Liver (tissue), 9 donors: ENCODE data around the gene ERMARD. TPM values are rescaled to one million over a fixed set of nuclear protein-coding genes. Genes with fewer than 3 reads are reported as not detected.

ENCODE experiments used
- DNase-seq: peaks from one replicate; pipeline ENCODE4 v3.0.0-alpha.2; 2017; ENCODE audit warnings: low spot score
- H3K27ac ChIP-seq, 2 donors: one replicate each; pipeline ENCODE4 v1.7.0; 2013; ENCODE audit warnings: inconsistent platforms in 2 of 2, low read length in 2 of 2, control low read depth in 1 of 2, low read depth in 1 of 2, mild to moderate bottlenecking in 1 of 2
- H3K27me3 ChIP-seq, 4 donors: one replicate each; pipeline versions ENCODE4 v1.6.1 to v1.7.0; 2013; ENCODE audit warnings: low read length in 3 of 4, inconsistent platforms in 1 of 4, mild to moderate bottlenecking in 1 of 4, moderate library complexity in 1 of 4; ENCODE audit not compliant: control insufficient read depth in 4 of 4, insufficient read depth in 4 of 4
- H3K36me3 ChIP-seq, 4 donors: one replicate each; pipeline versions ENCODE4 v1.6.1 to v1.7.0; 2013; ENCODE audit warnings: low read length in 3 of 4, mild to moderate bottlenecking in 3 of 4, low read depth in 1 of 4, moderate library complexity in 1 of 4; ENCODE audit not compliant: control insufficient read depth in 4 of 4, insufficient read depth in 3 of 4
- H3K4me1 ChIP-seq, 4 donors: one replicate each; pipeline versions ENCODE4 v1.6.1 to v1.7.0; 2013; ENCODE audit warnings: low read length in 3 of 4, mild to moderate bottlenecking in 3 of 4, moderate library complexity in 1 of 4; ENCODE audit not compliant: control insufficient read depth in 4 of 4, insufficient read depth in 4 of 4
- H3K4me3 ChIP-seq, 3 donors: one replicate each; pipeline versions ENCODE4 v1.6.1 to v1.7.0; 2013; ENCODE audit warnings: low read length in 3 of 3, control low read depth in 1 of 3, low read depth in 1 of 3, mild to moderate bottlenecking in 1 of 3
- H3K9ac ChIP-seq, 2 donors: one replicate each; pipeline ENCODE4 v1.7.0; 2013; ENCODE audit warnings: low read length in 2 of 2, mild to moderate bottlenecking in 2 of 2, moderate library complexity in 2 of 2, control low read depth in 1 of 2, low read depth in 1 of 2
- H3K9me3 ChIP-seq, 4 donors: one replicate each; pipeline versions ENCODE4 v1.6.1 to v1.7.0; 2013; ENCODE audit warnings: low read length in 3 of 4; ENCODE audit not compliant: control insufficient read depth in 4 of 4
- EGR1 ChIP-seq, 2 donors: IDR thresholded peaks; 2 replicates each; pipeline ENCODE4 v1.6.1; 2016 to 2018; ENCODE audit warnings: antibody characterized with exemption in 2 of 2, low read depth in 2 of 2
- FOXA1 ChIP-seq: IDR thresholded peaks from 2 replicates; pipeline ENCODE4 v1.6.1; 2016; ENCODE audit warnings: antibody characterized with exemption
- FOXA2 ChIP-seq: IDR thresholded peaks from 2 replicates; pipeline ENCODE4 v1.6.1; 2016; ENCODE audit warnings: antibody characterized with exemption
- GABPA ChIP-seq, 2 donors: IDR thresholded peaks in 1 of 2; conservative IDR thresholded peaks in 1 of 2; 2 replicates each; pipeline ENCODE4 v1.6.1; 2016; ENCODE audit warnings: antibody characterized with exemption in 2 of 2, mild to moderate bottlenecking in 1 of 2, moderate library complexity in 1 of 2
- HNF4A ChIP-seq, 2 donors: conservative IDR thresholded peaks; 2 replicates each; pipeline ENCODE4 v1.6.1; 2016; ENCODE audit warnings: antibody characterized with exemption in 2 of 2, mild to moderate bottlenecking in 2 of 2
- HNF4G ChIP-seq: IDR thresholded peaks from 2 replicates; pipeline ENCODE4 v1.6.1; 2016; ENCODE audit warnings: antibody characterized with exemption
- NR2F2 ChIP-seq: IDR thresholded peaks from 2 replicates; pipeline ENCODE4 v1.6.1; 2016; ENCODE audit warnings: antibody characterized with exemption
- RAD21 ChIP-seq, 2 donors: IDR thresholded peaks; 2 replicates each; pipeline ENCODE4 v1.6.1; 2016; ENCODE audit warnings: antibody characterized with exemption in 2 of 2, mild to moderate bottlenecking in 2 of 2
- SP1 ChIP-seq: IDR thresholded peaks from 2 replicates; pipeline ENCODE4 v1.6.1; 2018; ENCODE audit warnings: antibody characterized with exemption, mild to moderate bottlenecking
- TAF1 ChIP-seq: conservative IDR thresholded peaks from 2 replicates; pipeline ENCODE4 v1.6.1; 2016; ENCODE audit warnings: antibody characterized with exemption, mild to moderate bottlenecking
- YY1 ChIP-seq: IDR thresholded peaks from 2 replicates; pipeline ENCODE4 v1.6.1; 2016; ENCODE audit warnings: antibody characterized with exemption, mild to moderate bottlenecking
- WGBS: extraction: QIAGEN DNeasy Blood & Tissue Kit; methylation state at CpG from one replicate; pipeline ENCODE4 v1.1.7; 2013; 5-methylcytosine and 5-hydroxymethylcytosine counted together
- polyA plus RNA-seq, 2 donors: library from polyadenylated mRNA; stranded (reverse) in 1 of 2; unstranded in 1 of 2; fragments of 200-250 nt in 1 of 2; fragments of >200 nt in 1 of 2; fragmentation: Nextera tagmentation in 1 of 2; extraction: Ambion mirVana in 1 of 2; gene quantifications; one replicate each; pipeline versions ENCODE4 v1.2.1 to v1.2.3, GENCODE V29; 2013 to 2015
- total RNA-seq, 2 donors: library from RNA; depleted of rRNA; stranded (reverse); fragments of >200 nt; gene quantifications; one replicate each; pipeline ENCODE4 v1.2.3, GENCODE V29; 2014
- TF ChIP-seq, protein P1 (sequence below): IDR thresholded peaks from 2 replicates; pipeline ENCODE4 v1.6.1; 2016; ENCODE audit warnings: antibody characterized with exemption, mild to moderate bottlenecking
- TF ChIP-seq, protein P2 (sequence below): IDR thresholded peaks from 2 replicates; pipeline ENCODE4 v1.6.1; 2016; ENCODE audit warnings: antibody characterized with exemption
- TF ChIP-seq, protein P3 (sequence below): IDR thresholded peaks from 2 replicates; pipeline ENCODE4 v1.6.1; 2016; ENCODE audit warnings: antibody characterized with exemption
- TF ChIP-seq, protein P4 (sequence below): IDR thresholded peaks from 2 replicates; pipeline ENCODE4 v1.6.1; 2016; ENCODE audit warnings: antibody characterized with exemption
- TF ChIP-seq, protein P5 (sequence below): fragments of 150-350 bp; IDR thresholded peaks from 2 replicates; pipeline ENCODE4 v1.5.1; 2017; ENCODE audit warnings: improper control_type of control experiment, low read depth, low read length; ENCODE audit not compliant: missing input control
- donor health status: healthy.
- donor health status: healthy.
- donor health status: healthy.
- donor health status: healthy.
- donor health status: healthy.

ERMARD gene
- total and polyA plus RNA-seq, 4 donors = 10.1 to 20.7 (median 14.0) TPM

- TF ChIP-seq, protein P1, sequence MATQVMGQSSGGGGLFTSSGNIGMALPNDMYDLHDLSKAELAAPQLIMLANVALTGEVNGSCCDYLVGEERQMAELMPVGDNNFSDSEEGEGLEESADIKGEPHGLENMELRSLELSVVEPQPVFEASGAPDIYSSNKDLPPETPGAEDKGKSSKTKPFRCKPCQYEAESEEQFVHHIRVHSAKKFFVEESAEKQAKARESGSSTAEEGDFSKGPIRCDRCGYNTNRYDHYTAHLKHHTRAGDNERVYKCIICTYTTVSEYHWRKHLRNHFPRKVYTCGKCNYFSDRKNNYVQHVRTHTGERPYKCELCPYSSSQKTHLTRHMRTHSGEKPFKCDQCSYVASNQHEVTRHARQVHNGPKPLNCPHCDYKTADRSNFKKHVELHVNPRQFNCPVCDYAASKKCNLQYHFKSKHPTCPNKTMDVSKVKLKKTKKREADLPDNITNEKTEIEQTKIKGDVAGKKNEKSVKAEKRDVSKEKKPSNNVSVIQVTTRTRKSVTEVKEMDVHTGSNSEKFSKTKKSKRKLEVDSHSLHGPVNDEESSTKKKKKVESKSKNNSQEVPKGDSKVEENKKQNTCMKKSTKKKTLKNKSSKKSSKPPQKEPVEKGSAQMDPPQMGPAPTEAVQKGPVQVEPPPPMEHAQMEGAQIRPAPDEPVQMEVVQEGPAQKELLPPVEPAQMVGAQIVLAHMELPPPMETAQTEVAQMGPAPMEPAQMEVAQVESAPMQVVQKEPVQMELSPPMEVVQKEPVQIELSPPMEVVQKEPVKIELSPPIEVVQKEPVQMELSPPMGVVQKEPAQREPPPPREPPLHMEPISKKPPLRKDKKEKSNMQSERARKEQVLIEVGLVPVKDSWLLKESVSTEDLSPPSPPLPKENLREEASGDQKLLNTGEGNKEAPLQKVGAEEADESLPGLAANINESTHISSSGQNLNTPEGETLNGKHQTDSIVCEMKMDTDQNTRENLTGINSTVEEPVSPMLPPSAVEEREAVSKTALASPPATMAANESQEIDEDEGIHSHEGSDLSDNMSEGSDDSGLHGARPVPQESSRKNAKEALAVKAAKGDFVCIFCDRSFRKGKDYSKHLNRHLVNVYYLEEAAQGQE = no peak
These were observed 58.0 kb downstream of the ERMARD start (continued) for GRCh38 chr6:169809386-169809785.

- H3K9me3 ChIP-seq = no peaks in the 10 kb centered on the region
- H3K4me1 ChIP-seq = no peaks in the 10 kb centered on the region
- peaks cover 0 to 2% (median 0%) of the 10 kb centered on the region in 4 donors for H3K36me3 ChIP-seq
- H3K27me3 ChIP-seq = no peaks in the 10 kb centered on the region
- no peak overlapping the region for H3K4me3 ChIP-seq
- WGBS = 65% methylated on average over 18 of the region's 18 CpGs
- TF ChIP-seq HNF4A (conservative IDR thresholded peaks at IDR 0.05) (no peak), YY1 (no peak), SP1 (no peak), RAD21 (IDR thresholded peaks at IDR 0.05) (no peak), EGR1 (IDR thresholded peaks at IDR 0.05; ENCODE audit: low read depth in 2 of 2) (no peak)
- TF ChIP-seq, protein P2, sequence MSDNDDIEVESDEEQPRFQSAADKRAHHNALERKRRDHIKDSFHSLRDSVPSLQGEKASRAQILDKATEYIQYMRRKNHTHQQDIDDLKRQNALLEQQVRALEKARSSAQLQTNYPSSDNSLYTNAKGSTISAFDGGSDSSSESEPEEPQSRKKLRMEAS = no peak
- no peak overlapping the region for H3K9ac ChIP-seq
- H3K27ac ChIP-seq = no peak overlapping the region
- peak; percentile 32 for DNase-seq
These were observed 58.9 kb downstream of the ERMARD start for GRCh38 chr6:169810066-169810989.

- H3K4me1 ChIP-seq = no peaks in the 10 kb centered on the region
- peaks cover 0 to 2% (median 0%) of the 10 kb centered on the region in 4 donors for H3K36me3 ChIP-seq
- H3K27ac ChIP-seq = no peak overlapping the region
- no peaks in the 10 kb centered on the region for H3K9me3 ChIP-seq
- no peak overlapping the region for H3K9ac ChIP-seq
- 97% methylated on average over 8 of the region's 8 CpGs for WGBS
- TF ChIP-seq FOXA1 = no peak
- no peak for TF ChIP-seq HNF4G
- no peak for TF ChIP-seq HNF4A (conservative IDR thresholded peaks at IDR 0.05)
- TF ChIP-seq, protein P3, sequence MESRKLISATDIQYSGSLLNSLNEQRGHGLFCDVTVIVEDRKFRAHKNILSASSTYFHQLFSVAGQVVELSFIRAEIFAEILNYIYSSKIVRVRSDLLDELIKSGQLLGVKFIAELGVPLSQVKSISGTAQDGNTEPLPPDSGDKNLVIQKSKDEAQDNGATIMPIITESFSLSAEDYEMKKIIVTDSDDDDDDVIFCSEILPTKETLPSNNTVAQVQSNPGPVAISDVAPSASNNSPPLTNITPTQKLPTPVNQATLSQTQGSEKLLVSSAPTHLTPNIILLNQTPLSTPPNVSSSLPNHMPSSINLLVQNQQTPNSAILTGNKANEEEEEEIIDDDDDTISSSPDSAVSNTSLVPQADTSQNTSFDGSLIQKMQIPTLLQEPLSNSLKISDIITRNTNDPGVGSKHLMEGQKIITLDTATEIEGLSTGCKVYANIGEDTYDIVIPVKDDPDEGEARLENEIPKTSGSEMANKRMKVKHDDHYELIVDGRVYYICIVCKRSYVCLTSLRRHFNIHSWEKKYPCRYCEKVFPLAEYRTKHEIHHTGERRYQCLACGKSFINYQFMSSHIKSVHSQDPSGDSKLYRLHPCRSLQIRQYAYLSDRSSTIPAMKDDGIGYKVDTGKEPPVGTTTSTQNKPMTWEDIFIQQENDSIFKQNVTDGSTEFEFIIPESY = no peak
- TF ChIP-seq TAF1 = no peak
- TF ChIP-seq, protein P4, sequence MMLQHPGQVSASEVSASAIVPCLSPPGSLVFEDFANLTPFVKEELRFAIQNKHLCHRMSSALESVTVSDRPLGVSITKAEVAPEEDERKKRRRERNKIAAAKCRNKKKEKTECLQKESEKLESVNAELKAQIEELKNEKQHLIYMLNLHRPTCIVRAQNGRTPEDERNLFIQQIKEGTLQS = no peak
- TF ChIP-seq FOXA2 = no peak
- TF ChIP-seq, protein P1 = no peak
- TF ChIP-seq, protein P5, sequence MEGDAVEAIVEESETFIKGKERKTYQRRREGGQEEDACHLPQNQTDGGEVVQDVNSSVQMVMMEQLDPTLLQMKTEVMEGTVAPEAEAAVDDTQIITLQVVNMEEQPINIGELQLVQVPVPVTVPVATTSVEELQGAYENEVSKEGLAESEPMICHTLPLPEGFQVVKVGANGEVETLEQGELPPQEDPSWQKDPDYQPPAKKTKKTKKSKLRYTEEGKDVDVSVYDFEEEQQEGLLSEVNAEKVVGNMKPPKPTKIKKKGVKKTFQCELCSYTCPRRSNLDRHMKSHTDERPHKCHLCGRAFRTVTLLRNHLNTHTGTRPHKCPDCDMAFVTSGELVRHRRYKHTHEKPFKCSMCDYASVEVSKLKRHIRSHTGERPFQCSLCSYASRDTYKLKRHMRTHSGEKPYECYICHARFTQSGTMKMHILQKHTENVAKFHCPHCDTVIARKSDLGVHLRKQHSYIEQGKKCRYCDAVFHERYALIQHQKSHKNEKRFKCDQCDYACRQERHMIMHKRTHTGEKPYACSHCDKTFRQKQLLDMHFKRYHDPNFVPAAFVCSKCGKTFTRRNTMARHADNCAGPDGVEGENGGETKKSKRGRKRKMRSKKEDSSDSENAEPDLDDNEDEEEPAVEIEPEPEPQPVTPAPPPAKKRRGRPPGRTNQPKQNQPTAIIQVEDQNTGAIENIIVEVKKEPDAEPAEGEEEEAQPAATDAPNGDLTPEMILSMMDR = no peak
- no peak for TF ChIP-seq NR2F2
- no peak for TF ChIP-seq YY1
- TF ChIP-seq EGR1 (IDR thresholded peaks at IDR 0.05; ENCODE audit: low read depth in 2 of 2) = no peak
- no peak for TF ChIP-seq GABPA (IDR thresholded peaks at IDR 0.05 in 1 of 2, conservative IDR thresholded peaks at IDR 0.05 in 1 of 2)
- DNase-seq = peak; percentile 23
- no peak overlapping the region for H3K4me3 ChIP-seq
- H3K27me3 ChIP-seq = no peaks in the 10 kb centered on the region
These were observed 59.6 kb downstream of the ERMARD start for GRCh38 chr6:169811072-169811471.
